Adrenal gland (tissue), 19 donors: Measurements from ENCODE around the gene CT47B1. TPM values are rescaled to one million over a fixed set of nuclear protein-coding genes. Genes with fewer than 3 reads are reported as not detected.
"Not testable (repeated sequence)": the region's sequence is repeated elsewhere in the genome, so short reads cannot be mapped to it uniquely, and the experiment has no call there.

Experiments
- DNase-seq, 7 donors: peaks; one replicate each; pipeline ENCODE4 v3.0.0-alpha.2; 2019 to 2020
- H3K27ac ChIP-seq, 5 donors: fragments of 200-600 bp; sonication (generic) in 4 of 5; 1 replicate in 3 of 5; 2 replicates in 2 of 5; pipeline versions ENCODE4 v1.5.1 to v1.8.0; 2016 to 2020; ENCODE audit warnings: mild to moderate bottlenecking in 1 of 5
- H3K27me3 ChIP-seq: fragments of 200-600 bp; 2 replicates; pipeline ENCODE4 v1.8.0; 2021
- H3K36me3 ChIP-seq, 2 donors: fragments of 200-600 bp; replicated peaks in 1 of 2; 1 replicate in 1 of 2; 2 replicates in 1 of 2; pipeline versions ENCODE4 v1.5.1 to v1.8.0; 2018 to 2022
- H3K4me1 ChIP-seq, 2 donors: fragments of 200-600 bp; replicated peaks in 1 of 2; 1 replicate in 1 of 2; 2 replicates in 1 of 2; pipeline versions ENCODE4 v1.5.1 to v1.8.0; 2018 to 2021
- H3K4me3 ChIP-seq, 4 donors: fragments of 200-600 bp; sonication (generic) in 3 of 4; one replicate each; pipeline ENCODE4 v1.5.1; 2016 to 2018
- H3K9me3 ChIP-seq, 3 donors: fragments of 200-600 bp; sonication (generic) in 1 of 3; replicated peaks in 1 of 3; 1 replicate in 2 of 3; 2 replicates in 1 of 3; pipeline versions ENCODE4 v1.5.1 to v1.8.0; 2016 to 2021
- CTCF ChIP-seq, 6 experiments: fragments of 450-650 bp in 4 of 6; fragments of 200-600 bp in 2 of 6; sonication (generic) in 1 of 6; IDR thresholded peaks; 1 replicate in 5 of 6; 2 replicates in 1 of 6; pipeline versions ENCODE4 v1.5.1 to v1.8.0; 2016 to 2021; ENCODE audit warnings: antibody characterized with exemption in 6 of 6, mild to moderate bottlenecking in 2 of 6, moderate library complexity in 1 of 6
- POLR2A ChIP-seq, 2 donors: fragments of 450-650 bp; IDR thresholded peaks; one replicate each; pipeline ENCODE4 v1.6.1; 2017; ENCODE audit warnings: antibody characterized with exemption in 2 of 2, mild to moderate bottlenecking in 2 of 2, moderate library complexity in 1 of 2
- WGBS, 4 donors: extraction: QIAGEN DNeasy Blood & Tissue Kit in 2 of 4; methylation state at CpG; one replicate each; pipeline versions ENCODE4 v1.1.5 to v1.1.7; 2013 to 2017; 5-methylcytosine and 5-hydroxymethylcytosine counted together
- intact Hi-C, 2 donors: fragments of 100-400 bp; cut with DNase I; formaldehyde crosslinking; loops; one replicate each; pipeline versions ENCODE4 v1.14.1 to v1.15.0; 2022 to 2023
- long read RNA-seq, 10 donors: library from polyadenylated mRNA in 3 of 10; unstranded in 2 of 10; stranded (forward) in 1 of 10; transcript quantifications; one replicate each; pipeline ENCODE4 v2.0.0 and lab custom pipeline, GENCODE V29; 2021 to 2026
- polyA plus RNA-seq, 3 donors: library from polyadenylated mRNA; stranded (reverse); fragments of 200-250 nt in 2 of 3; fragments of 350-450 nt in 1 of 3; fragmentation: Illumina TruSeq in 1 of 3; extraction: RNeasy Lipid Tissue Mini Kit (QIAGEN cat#74804) in 1 of 3; gene quantifications; one replicate each; pipeline ENCODE4 v1.2.3, GENCODE V29; 2013 to 2014
- total RNA-seq, 9 donors: library from RNA; depleted of rRNA in 4 of 9; stranded (reverse); fragments of >200 nt in 4 of 9; fragments of 120-200 nt in 1 of 9; fragmentation: NEBNext Ultra II Directional in 1 of 9; extraction: Animal tissue kit (Norgen Biotek cat#: 25700) in 1 of 9; gene quantifications; one replicate each; pipeline versions ENCODE4 v1.1.0 to v1.2.4, GENCODE V29; 2013 to 2023
- donor health status: healthy with polysubstance abuse.
- donor health status: Bipolar disorder and iron deficiency.
- donor health status: DM: yes; HTN: yes; CAD: no.
- donor health status: DM: no; HTN: no; CAD: no.
- donor health status: DM: no; HTN: no; CAD: no.
- donor health status: DM: yes; HTN: yes; CAD: no.

CT47B1 gene
- total RNA-seq (not detected), polyA plus RNA-seq (not detected)
- long read RNA-seq, donor 1: 0 reads
- long read RNA-seq, donor 2: 0 reads
- long read RNA-seq, donor 3: 0 reads
- long read RNA-seq, donor 4: 0 reads
- long read RNA-seq, donor 5: 0 reads
- long read RNA-seq, donor 6: 0 reads
- long read RNA-seq, donor 7: 0 reads
- long read RNA-seq, donor 8: 0 reads
- long read RNA-seq, donor 9: 0 reads
- long read RNA-seq, donor 10: 0 reads

- DNase-seq, intact Hi-C loops, H3K36me3 ChIP-seq, H3K27ac ChIP-seq, H3K9me3 ChIP-seq, H3K4me1 ChIP-seq, H3K4me3 ChIP-seq, H3K27me3 ChIP-seq: not testable (repeated sequence)
- no CpG with 5 or more reads among the region's 7 CpGs for WGBS, 4 donors
Measured at GRCh38 chrX:120875766-120876165, at the start of gene CT47B1. TSS of gene CT47B1 (minus strand) at chrX:120875866. CDS start at chrX:120875670, 196 bp downstream.

DNA sequence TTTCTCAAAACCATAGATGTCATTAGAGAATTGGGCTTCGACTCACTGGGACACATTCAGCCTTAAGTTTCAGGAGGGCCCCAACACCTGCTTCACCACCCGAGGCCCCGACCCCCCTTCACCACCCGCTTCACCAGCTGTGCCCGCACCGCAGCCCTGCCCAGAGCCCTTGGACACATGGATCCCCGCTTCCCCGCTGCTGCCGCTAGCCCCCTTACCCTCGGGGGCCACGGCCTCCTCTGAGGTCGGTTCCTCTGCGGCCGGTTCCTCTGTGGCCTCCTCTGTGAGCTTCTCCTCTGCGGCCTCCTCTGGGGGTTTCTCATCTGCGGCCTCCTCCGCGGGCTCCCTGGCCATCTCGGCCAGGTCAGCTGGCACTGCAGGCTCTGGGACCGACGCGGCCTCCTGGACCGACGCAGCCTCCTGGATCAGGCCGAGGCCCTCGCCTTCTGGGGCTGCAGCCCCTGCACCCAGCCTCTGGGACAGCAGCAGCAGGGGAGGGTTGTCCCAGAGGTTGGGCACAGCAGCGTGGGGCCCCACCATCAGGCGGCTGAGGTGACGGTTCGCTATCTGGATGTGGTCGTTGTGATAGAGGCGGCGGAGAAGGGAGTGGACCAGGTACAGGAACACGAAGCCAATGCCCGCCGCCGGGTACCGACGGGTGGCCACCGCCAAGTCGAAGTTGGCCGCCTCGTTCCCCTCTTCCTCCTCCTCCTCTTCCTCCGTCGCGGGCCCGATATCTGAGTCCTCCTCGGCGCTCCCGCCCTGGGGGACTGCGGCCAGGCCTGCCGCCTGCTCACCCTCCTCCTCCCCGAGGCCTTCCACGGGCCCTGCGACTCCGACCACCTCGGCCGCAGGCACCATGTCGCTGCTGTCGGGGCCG lies 748 bp downstream of the CT47B1 start:
- no peak overlapping the region for H3K27ac ChIP-seq
- WGBS, 4 donors: 91 to 96% (median 95%) methylated on average over 27 to 53 of the region's 61 CpGs
- intact Hi-C loops: no loop called here
- no peaks in the 10 kb centered on the region for H3K4me1 ChIP-seq
- no peaks in the 10 kb centered on the region for H3K9me3 ChIP-seq
- TF ChIP-seq CTCF (IDR thresholded peaks at IDR 0.05): no peak
- TF ChIP-seq POLR2A (IDR thresholded peaks at IDR 0.05): no peak
- no peak for DNase-seq
- no peaks in the 10 kb centered on the region for H3K27me3 ChIP-seq
- H3K4me3 ChIP-seq: no peak overlapping the region
- H3K36me3 ChIP-seq: no peaks in the 10 kb centered on the region

DNA sequence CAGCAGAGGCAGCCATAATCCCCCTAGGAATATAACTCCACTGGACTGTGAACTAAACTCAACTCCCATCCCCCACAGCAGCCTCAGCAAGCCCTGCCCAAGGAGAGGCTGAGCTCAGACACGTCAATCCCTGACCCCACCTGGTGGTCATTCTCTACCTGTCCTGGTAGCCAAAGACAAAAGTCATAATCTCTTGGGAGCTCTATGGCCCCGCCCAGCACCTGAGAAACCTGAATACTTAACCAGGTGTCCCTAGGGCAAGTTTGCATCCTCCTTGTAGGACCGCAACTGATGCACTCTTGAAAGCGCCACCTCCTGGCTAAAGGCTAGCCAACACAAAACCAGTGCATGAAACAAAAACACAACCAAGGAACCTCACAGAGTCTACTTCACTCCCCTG lies 18.4 kb downstream of the CT47B1 start:
- 20 to 49% (median 46%) methylated on average over 1 to 4 of the region's 4 CpGs for WGBS, 4 donors

DNA sequence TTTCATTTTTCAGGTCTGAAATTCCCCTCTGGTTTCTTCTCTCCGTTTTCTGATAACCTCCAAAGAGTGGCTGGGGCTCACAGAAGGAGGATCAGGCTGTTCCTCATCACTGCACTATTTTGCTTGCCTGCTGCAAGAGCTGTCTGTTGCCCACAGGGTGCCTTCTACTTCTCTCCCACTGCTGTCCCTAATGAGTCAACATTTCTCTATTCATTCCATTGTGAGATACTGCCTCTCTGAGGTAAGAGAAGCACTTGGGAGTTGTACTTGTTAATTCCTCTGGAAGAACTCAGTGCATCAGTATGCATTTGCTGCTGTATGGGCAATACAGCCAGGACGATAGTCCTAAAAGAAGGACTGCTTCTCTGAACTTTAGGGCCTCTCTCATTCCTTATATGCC lies 34.8 kb downstream of the CT47B1 start:
- Histone ChIP-seq H3K27ac (no peak overlapping the region), H3K4me1 (no peaks in the 10 kb centered on the region), H3K36me3 (no peaks in the 10 kb centered on the region), H3K9me3 (no peaks in the 10 kb centered on the region), H3K4me3 (no peak overlapping the region), H3K27me3 (no peaks in the 10 kb centered on the region)
- no peak for DNase-seq
- 48 to 79% (median 64%) methylated on average over 2 of the region's 2 CpGs for WGBS, 4 donors
- TF ChIP-seq POLR2A (IDR thresholded peaks at IDR 0.05): no peak
- TF ChIP-seq CTCF (IDR thresholded peaks at IDR 0.05): no peak
- intact Hi-C loops: no loop called here

More for the DNA sequence above, 18.4 kb downstream of the CT47B1 start:
- Histone ChIP-seq H3K9me3 (no peaks in the 10 kb centered on the region), H3K4me1 (no peaks in the 10 kb centered on the region), H3K36me3 (no peaks in the 10 kb centered on the region), H3K27ac (no peak overlapping the region), H3K4me3 (no peak overlapping the region), H3K27me3 (no peaks in the 10 kb centered on the region)
- intact Hi-C loops: no loop called here
- DNase-seq: no peak
- TF ChIP-seq CTCF (IDR thresholded peaks at IDR 0.05): no peak
- no peak for TF ChIP-seq POLR2A (IDR thresholded peaks at IDR 0.05)
